T-helper 2 cell treated with Interferon-gamma antibody and Interleukin-4, amounts not matched to agents 5 μg/mL and 100 μg/mL, for 36 hours (primary cell): ENCODE measurements around the gene DNAJC10.
"Not testable (repeated sequence)": the region's sequence is repeated elsewhere in the genome, so short reads cannot be mapped to it uniquely, and the experiment has no call there.

ENCODE experiments used
- DNase-seq: peaks from one replicate; pipeline ENCODE4 v3.0.0; 2021; ENCODE audit warnings: low spot score
- H3K27ac Mint-ChIP-seq: one replicate; pipeline ENCODE4 v1.8.0; 2021; ENCODE audit warnings: mild to moderate bottlenecking, mixed read lengths
- H3K27me3 Mint-ChIP-seq: one replicate; pipeline ENCODE4 v1.8.0; 2021; ENCODE audit warnings: low read depth, mixed read lengths
- H3K36me3 Mint-ChIP-seq: one replicate; pipeline ENCODE4 v1.8.0; 2021; ENCODE audit warnings: low read depth, mixed read lengths
- H3K4me1 Mint-ChIP-seq: one replicate; pipeline ENCODE4 v1.8.0; 2021; ENCODE audit warnings: low read depth, mixed read lengths
- H3K4me3 Mint-ChIP-seq: one replicate; pipeline ENCODE4 v1.8.0; 2022; ENCODE audit warnings: mild to moderate bottlenecking, moderate library complexity, mixed read lengths
- H3K9me3 Mint-ChIP-seq: one replicate; pipeline ENCODE4 v1.8.0; 2021; ENCODE audit warnings: mixed read lengths

The DNAJC10 gene

DNA sequence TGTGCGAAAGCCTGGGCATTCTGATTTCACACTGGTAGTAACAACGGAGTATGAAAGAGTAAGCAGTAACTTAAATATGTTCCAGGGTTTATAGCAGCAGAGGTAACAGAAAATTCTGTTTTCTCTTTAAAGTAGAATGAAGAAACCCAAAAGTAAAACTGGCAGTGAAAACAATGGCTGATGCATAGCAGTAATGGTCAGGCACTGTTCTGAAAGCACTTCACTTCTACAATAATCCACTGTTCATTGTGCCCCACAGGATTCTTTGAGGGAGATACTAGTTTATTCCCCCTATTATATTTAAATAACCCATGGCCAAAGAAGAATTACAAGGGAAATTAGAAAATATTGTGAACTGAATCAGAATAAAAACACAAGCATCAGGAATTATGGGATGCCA, 9.3 kb upstream of the DNAJC10 start:
- Mint-ChIP-seq H3K27me3 (peaks cover 34% of the 10 kb centered on the region), H3K9me3 (no peaks in the 10 kb centered on the region), H3K4me1 (no peaks in the 10 kb centered on the region), H3K27ac (no peak overlapping the region), H3K4me3 (no peak overlapping the region), H3K36me3 (no peaks in the 10 kb centered on the region)
- DNase-seq = no peak

DNA sequence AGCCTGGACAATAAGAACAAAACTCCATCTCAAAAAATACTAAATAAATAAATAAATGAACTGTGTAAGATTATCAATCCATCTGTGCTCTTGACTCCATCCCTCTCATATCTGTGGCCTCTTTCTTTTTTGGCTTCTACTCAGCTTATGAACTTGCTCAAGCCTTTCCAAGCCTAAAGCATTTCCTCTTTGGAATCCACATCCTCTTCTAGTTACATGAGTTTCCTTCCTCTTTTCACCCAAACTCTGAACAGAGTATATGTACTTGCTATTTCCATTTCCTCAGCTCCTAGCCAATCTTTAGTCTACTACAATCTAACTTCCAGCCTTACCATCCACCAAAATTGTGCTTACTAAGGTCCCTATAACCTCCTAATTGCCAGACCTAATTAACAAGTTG, 2.5 kb upstream of the DNAJC10 start:
- H3K4me3 Mint-ChIP-seq = no peak overlapping the region
- DNase-seq = no peak
- peaks cover 11% of the 10 kb centered on the region for H3K4me1 Mint-ChIP-seq
- H3K27me3 Mint-ChIP-seq = peaks cover 24% of the 10 kb centered on the region
- H3K9me3 Mint-ChIP-seq = no peaks in the 10 kb centered on the region
- no peaks in the 10 kb centered on the region for H3K36me3 Mint-ChIP-seq
- H3K27ac Mint-ChIP-seq = no peak overlapping the region

DNA sequence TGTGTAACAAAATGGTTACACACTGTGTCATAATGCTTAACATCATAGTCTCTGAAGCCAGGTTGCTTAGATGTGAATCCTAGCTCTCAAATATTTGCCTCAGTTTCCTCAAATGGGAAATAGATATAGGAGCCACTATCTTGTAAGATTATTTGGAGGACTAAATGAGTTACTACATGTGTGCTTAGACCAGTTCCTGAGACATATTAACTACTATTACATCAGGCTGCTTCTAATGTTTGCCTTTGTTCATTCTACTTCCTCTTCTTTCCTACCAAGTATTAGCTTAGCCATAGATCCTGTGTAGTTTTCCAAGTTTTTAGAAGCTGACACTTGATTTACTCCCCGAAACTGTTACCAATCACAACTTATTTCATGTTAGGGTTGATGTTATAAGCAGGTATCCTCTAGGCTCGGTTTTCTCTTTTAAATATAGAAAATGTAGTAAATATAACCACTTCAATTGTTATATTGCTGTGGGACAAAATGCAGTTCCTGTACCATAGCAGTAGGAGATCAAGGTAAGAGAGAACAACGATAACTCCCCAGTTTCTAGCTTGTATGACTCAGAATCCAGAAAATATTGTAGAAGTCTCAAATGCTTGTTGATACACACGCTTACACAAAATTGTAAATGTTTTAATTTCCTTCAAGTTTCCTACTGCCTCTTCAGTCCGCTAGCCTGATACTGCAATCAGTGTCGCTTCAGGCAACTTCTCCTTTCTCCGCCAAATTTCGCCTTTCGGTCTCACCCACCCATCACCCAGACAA, 751 bp upstream of the DNAJC10 start:
- no peak overlapping the region for H3K4me3 Mint-ChIP-seq
- peaks cover 20% of the 10 kb centered on the region for H3K27me3 Mint-ChIP-seq
- no peaks in the 10 kb centered on the region for H3K9me3 Mint-ChIP-seq
- no peak overlapping the region for H3K27ac Mint-ChIP-seq
- H3K4me1 Mint-ChIP-seq = peaks cover 11% of the 10 kb centered on the region
- DNase-seq = no peak
- no peaks in the 10 kb centered on the region for H3K36me3 Mint-ChIP-seq

DNA sequence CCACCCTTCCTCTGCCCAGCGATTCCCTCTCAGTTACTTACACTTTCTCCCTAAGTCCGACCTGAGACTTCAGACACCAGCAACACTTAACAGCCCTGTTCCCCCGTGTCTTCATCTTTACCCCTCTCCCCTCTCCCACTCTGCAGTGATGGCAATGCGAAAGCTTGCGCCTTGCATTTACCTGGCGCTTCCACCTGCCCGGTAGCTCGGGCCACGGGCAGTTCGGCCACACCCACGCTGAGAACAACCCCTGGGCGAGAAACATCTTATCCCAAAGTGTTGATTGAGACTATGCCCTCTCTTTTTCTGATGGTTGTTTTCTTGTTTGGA, 558 bp downstream of the DNAJC10 start:
- peaks cover 11% of the 10 kb centered on the region for H3K4me1 Mint-ChIP-seq
- no peak overlapping the region for H3K27ac Mint-ChIP-seq
- no peak overlapping the region for H3K4me3 Mint-ChIP-seq
- DNase-seq = peak; percentile 9
- peaks cover 3% of the 10 kb centered on the region for H3K36me3 Mint-ChIP-seq
- peaks cover 11% of the 10 kb centered on the region for H3K27me3 Mint-ChIP-seq
- H3K9me3 Mint-ChIP-seq = no peaks in the 10 kb centered on the region

DNA sequence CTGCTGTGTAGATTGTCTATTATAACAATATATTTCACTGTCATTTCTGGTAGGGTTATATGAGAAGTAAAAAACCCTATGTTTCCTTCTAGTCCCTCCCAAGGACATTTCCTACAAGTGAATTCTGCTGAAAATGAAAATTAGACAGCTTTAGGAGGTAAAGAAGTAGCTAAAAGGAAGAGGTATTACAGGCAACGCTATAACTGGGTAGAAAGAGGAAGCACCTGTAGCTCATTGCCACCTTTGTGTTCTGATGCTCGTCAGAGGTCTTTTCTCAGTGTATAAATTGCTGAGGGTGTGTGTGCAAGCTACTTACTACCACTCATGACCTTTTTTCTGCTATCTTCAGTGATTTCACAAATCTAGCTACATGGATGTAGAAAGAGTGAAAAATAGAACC, 1.4 kb downstream of the DNAJC10 start:
- Mint-ChIP-seq H3K4me1 (peaks cover 11% of the 10 kb centered on the region), H3K27ac (no peak overlapping the region), H3K27me3 (peaks cover 7% of the 10 kb centered on the region), H3K9me3 (no peaks in the 10 kb centered on the region), H3K36me3 (peaks cover 3% of the 10 kb centered on the region), H3K4me3 (no peak overlapping the region)
- DNase-seq = no peak

DNA sequence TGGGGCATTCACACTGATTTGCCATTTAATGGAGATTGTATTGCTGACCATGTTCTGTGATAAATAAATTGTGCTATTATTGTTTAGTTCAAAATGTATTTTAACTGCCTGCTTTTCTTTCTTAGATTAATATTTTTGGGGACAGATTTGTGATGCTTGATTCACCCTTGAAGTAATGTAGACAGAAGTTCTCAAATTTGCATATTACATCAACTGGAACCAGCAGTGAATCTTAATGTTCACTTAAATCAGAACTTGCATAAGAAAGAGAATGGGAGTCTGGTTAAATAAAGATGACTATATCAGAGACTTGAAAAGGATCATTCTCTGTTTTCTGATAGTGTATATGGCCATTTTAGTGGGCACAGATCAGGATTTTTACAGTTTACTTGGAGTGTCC, 1.8 kb downstream of the DNAJC10 start:
- H3K4me1 Mint-ChIP-seq = peaks cover 11% of the 10 kb centered on the region
- peaks cover 3% of the 10 kb centered on the region for H3K36me3 Mint-ChIP-seq
- H3K27ac Mint-ChIP-seq = no peak overlapping the region
- H3K27me3 Mint-ChIP-seq = peaks cover 7% of the 10 kb centered on the region
- no peak overlapping the region for H3K4me3 Mint-ChIP-seq
- H3K9me3 Mint-ChIP-seq = no peaks in the 10 kb centered on the region
- no peak for DNase-seq

DNA sequence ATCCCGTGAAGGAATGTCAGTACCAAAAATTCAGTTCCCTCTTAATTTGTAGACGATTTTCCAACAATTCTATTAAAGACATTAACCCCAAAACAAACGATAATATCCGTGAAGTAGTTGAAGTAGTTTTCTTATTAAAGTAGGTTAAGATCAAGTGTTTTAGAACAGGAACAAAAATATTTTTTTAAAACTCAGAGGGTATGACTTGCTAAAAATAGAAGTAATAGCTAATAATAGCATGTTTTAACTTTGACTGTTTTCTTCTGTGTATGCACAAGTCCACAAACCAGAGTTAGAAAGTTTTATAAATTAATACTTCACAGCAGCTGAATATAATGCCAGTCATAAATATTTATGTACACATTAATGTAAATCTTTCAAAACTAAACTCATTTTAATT, 2.4 kb downstream of the DNAJC10 start:
- Mint-ChIP-seq H3K4me3 (no peak overlapping the region), H3K9me3 (no peaks in the 10 kb centered on the region), H3K4me1 (peaks cover 11% of the 10 kb centered on the region), H3K27me3 (peaks cover 3% of the 10 kb centered on the region), H3K27ac (no peak overlapping the region), H3K36me3 (peaks cover 6% of the 10 kb centered on the region)
- DNase-seq = no peak

DNA sequence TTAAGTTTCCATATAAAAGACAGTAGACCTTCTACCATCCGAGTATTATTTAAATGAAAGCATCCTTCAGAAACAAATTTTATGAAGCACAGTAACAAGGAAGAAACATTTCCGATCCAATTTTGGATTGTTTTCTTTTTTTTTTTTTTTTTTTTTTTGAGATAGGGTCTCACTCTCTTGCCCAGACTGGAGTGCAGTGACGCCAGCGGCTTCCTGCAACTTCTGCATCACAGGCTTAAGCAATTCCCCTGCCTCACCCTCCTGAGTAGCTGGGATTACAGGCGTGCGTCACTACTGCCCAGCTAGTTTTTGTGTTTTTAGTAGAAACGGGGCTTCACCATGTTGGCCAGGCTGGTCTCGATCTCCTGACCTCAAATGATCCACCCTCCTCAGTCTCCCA, 3.1 kb downstream of the DNAJC10 start:
- not testable (repeated sequence) for H3K9me3 Mint-ChIP-seq, H3K36me3 Mint-ChIP-seq, H3K4me3 Mint-ChIP-seq, DNase-seq, H3K27ac Mint-ChIP-seq, H3K27me3 Mint-ChIP-seq, H3K4me1 Mint-ChIP-seq

DNA sequence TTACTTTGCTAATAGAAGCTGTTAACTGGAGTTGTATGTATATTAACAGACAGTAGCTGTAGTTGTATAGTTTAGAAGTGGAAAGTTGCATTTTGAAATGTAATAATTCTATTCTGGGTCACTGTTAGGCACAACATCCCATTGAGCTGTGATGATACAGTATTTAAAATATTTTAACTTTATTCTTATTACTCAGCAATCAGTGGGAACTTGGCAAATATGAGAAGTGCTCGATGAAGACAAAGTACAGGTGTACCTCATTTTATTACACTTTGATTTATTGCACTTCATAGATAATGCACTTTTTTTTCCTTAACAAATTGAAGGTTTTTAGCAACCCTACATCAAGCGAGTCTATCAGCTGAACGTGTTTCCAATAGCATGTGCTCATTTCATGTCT, 8.6 kb downstream of the DNAJC10 start:
- H3K36me3 Mint-ChIP-seq = peaks cover 15% of the 10 kb centered on the region
- H3K27me3 Mint-ChIP-seq = no peaks in the 10 kb centered on the region
- H3K4me3 Mint-ChIP-seq = no peak overlapping the region
- H3K27ac Mint-ChIP-seq = no peak overlapping the region
- DNase-seq = no peak
- no peaks in the 10 kb centered on the region for H3K9me3 Mint-ChIP-seq
- H3K4me1 Mint-ChIP-seq = no peaks in the 10 kb centered on the region

DNA sequence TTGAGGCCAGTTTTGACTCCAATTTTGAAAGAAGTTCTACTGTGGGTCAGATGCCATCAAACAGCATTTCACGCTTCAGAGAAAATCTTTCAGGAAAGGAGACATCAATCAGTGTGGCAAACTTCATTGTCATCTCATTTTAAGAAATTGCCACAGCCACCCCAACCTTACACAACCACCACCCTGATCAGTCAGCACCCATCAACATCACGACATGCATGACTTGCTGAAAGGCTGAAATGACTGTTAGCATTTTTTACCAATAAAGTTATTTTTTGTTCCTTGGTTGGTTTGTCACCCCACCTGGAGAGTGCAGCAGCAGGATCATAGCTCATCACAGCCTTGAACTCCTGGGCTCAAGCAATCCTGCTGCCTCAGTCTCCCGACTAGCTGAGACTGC, 10.4 kb downstream of the DNAJC10 start:
- Mint-ChIP-seq H3K27ac (no peak overlapping the region), H3K36me3 (peaks cover 23% of the 10 kb centered on the region), H3K9me3 (no peaks in the 10 kb centered on the region), H3K4me3 (no peak overlapping the region), H3K4me1 (no peaks in the 10 kb centered on the region), H3K27me3 (no peaks in the 10 kb centered on the region)
- no peak for DNase-seq

DNA sequence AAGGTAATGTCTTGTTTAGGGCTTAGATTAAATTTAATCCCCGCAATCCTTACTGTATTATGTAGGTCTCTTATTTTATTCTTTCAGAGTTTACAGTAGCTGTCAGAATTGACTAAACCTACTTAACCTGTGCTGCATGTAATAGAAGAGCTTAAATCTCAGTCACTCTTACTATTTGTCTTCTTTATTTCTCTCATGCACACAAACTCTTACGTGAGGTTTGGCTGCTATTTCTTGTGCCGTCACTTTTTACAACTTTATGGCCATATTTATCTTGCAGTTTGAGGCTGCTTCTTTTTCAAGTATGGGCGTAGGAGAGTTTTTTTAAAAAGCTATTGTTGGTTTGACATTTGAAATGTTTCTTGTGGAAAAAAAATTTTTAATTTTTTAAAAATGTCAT, 12.0 kb downstream of the DNAJC10 start:
- Mint-ChIP-seq H3K4me3 (no peak overlapping the region), H3K9me3 (no peaks in the 10 kb centered on the region), H3K27ac (no peak overlapping the region), H3K36me3 (peaks cover 27% of the 10 kb centered on the region), H3K27me3 (no peaks in the 10 kb centered on the region), H3K4me1 (peaks cover 8% of the 10 kb centered on the region)
- DNase-seq = no peak

DNA sequence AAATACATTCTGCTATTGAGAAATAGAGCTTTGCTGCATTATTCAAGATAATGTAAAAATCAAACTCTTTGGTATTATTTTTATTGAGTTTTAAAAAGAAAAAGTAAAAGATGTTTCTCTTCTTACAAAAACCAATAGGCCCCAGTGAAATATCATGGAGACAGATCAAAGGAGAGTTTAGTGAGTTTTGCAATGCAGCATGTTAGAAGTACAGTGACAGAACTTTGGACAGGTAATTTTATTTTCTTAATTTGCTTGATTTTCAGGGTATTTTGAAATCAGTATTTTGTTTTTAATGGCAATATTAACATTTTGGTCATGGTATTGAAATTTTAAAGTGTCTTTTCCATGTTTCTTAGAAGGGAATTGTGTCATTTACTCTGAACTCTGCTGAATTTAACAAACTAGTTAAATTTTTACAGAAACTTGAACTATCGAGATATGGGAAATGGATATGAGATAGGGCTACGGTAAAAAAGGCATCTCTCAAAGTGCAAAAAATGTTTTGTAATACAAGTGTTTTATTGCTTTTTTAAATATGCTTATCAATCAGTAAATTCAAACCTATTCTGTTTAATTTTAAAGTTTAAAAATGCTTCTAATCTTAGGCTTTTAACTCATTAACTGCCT, 13.8 kb downstream of the DNAJC10 start:
- Mint-ChIP-seq H3K4me3 (no peak overlapping the region), H3K4me1 (peaks cover 10% of the 10 kb centered on the region), H3K36me3 (peaks cover 23% of the 10 kb centered on the region), H3K27me3 (no peaks in the 10 kb centered on the region), H3K9me3 (no peaks in the 10 kb centered on the region), H3K27ac (no peak overlapping the region)
- DNase-seq = no peak

DNA sequence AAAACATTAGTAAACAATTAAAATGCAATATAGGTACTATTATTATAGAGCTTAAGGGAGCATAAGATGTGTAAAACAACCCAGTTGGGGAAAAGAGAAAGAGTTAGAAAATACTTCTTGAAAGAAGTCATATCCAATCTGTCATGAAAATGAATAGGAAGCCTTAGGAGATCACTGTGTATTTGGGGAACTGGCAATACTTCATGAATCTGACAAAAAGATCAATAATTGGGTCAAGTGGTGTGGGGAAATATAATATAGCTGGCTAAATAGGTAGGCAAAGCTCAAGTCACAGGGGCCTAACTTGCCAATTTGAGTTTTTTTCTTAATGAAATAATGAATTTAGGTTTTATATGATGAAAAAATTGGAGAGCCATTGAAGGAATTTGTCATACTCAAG, 14.4 kb downstream of the DNAJC10 start:
- H3K36me3 Mint-ChIP-seq = peaks cover 24% of the 10 kb centered on the region
- no peak overlapping the region for H3K27ac Mint-ChIP-seq
- H3K4me1 Mint-ChIP-seq = peaks cover 12% of the 10 kb centered on the region
- DNase-seq = no peak
- no peaks in the 10 kb centered on the region for H3K9me3 Mint-ChIP-seq
- no peaks in the 10 kb centered on the region for H3K27me3 Mint-ChIP-seq
- H3K4me3 Mint-ChIP-seq = no peak overlapping the region

DNA sequence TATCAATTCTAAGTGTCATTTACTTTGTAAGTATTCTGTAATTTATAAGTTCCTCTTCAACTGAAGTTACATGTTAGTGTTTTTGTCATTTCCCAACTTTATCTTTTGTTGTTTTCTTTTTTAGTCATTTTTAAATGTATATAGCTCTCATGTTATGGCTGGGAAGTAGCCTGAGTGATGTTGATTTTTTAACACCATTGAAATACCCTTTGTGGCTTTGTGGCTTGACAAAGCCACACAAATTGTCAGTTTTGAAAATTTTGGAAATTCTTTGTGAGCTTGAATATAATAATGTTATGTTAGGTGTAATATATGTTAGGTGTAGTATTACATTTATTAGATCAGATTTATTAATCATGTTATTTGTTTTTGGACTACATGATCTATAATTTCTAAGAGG, 16.7 kb downstream of the DNAJC10 start:
- H3K4me3 Mint-ChIP-seq = no peak overlapping the region
- peaks cover 30% of the 10 kb centered on the region for H3K36me3 Mint-ChIP-seq
- no peak overlapping the region for H3K27ac Mint-ChIP-seq

DNA sequence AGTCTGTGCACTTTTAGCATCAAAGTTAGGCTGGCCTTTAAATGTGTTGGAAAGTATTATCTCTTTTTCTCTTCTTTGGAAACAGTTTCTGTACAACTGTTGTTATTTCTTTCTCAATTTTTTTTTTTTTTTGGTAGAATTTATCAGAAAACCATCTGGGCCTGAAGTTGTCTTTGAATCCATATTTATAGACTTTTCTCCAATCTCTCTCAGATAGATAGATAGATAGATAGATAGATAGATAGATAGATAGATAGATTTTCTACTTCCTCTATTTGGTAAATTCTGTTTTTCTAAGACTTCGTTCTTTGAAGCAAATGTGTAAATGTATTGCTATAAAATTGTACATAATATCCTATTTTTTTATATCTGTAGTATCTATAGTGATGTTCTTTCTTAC, 17.5 kb downstream of the DNAJC10 start:
- Mint-ChIP-seq H3K27me3 (no peaks in the 10 kb centered on the region), H3K4me1 (peaks cover 15% of the 10 kb centered on the region), H3K27ac (no peak overlapping the region), H3K9me3 (no peaks in the 10 kb centered on the region), H3K36me3 (peaks cover 31% of the 10 kb centered on the region), H3K4me3 (no peak overlapping the region)
- no peak for DNase-seq

More for the DNA sequence above, 16.7 kb downstream of the DNAJC10 start:
- H3K9me3 Mint-ChIP-seq = no peaks in the 10 kb centered on the region
- H3K27me3 Mint-ChIP-seq = no peaks in the 10 kb centered on the region
- no peak for DNase-seq
- H3K4me1 Mint-ChIP-seq = peaks cover 13% of the 10 kb centered on the region
